ENCODE measurements around the gene MORC3.

MORC3 gene

DNA sequence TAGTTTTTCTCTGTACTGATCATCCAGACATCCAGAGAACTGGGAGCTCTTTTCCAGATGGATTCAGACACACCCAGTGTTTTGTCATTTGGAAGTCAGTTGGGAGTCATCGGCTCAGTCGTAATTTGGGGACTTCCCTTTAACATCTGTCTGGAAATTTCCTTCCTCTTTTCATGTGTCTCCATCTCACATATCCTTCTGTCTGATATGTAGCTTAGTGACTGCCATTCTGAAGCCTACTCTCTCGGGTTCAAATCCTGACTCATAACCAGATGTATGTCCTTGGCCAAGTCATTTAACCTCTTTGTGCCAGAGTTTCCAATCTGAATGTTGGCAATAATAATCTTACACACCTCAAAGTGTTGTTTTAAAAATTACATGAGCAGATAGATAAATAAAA lies 3.0 kb downstream of the MORC3 start:
- Histone ChIP-seq H3K4me1 (ENCODE audit: control insufficient read depth, insufficient read depth, low read length) (peaks cover 12% of the 10 kb centered on the region), H3K9me3 (ENCODE audit: control insufficient read depth, insufficient read depth, low read depth, low read length) (no peaks in the 10 kb centered on the region), H3K27ac (ENCODE audit: extremely low read depth, low read depth, low read length) (peak overlapping the region; percentile 88; the same call in 1 of the 2 replicates), H3K36me3 (ENCODE audit: control insufficient read depth in 2 of 2, insufficient read depth in 1 of 2, low read length in 2 of 2) (peaks cover 10 to 21% of the 10 kb centered on the region in 2 experiments; a peak in 2 of 3 replicates), H3K4me3 (ENCODE audit: low read depth, low read length) (no peak overlapping the region)
- CTCF ChIA-PET = interaction anchor here (0.6 to 3.8 kb wide), 8 partner anchors 8 to 1976 kb away, joined by 3 to 20 read pairs (median 4); no protein-coding TSS in a partner anchor
- TF ChIP-seq, protein P1, sequence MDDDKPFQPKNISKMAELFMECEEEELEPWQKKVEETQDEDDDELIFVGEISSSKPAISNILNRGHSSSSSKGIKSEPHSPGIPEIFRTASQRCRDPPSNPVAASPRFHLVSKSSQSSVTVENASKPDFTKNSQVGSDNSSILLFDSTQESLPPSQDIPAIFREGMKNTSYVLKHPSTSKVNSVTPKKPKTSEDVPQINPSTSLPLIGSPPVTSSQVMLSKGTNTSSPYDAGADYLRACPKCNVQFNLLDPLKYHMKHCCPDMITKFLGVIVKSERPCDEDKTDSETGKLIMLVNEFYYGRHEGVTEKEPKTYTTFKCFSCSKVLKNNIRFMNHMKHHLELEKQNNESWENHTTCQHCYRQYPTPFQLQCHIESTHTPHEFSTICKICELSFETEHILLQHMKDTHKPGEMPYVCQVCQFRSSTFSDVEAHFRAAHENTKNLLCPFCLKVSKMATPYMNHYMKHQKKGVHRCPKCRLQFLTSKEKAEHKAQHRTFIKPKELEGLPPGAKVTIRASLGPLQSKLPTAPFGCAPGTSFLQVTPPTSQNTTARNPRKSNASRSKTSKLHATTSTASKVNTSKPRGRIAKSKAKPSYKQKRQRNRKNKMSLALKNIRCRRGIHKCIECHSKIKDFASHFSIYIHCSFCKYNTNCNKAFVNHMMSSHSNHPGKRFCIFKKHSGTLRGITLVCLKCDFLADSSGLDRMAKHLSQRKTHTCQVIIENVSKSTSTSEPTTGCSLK (tag by site-specific recombination; IDR thresholded peaks at IDR 0.05) = no peak
- no peak for TF ChIP-seq ZNF785 (tag by site-specific recombination; IDR thresholded peaks at IDR 0.05)
- no peak for TF ChIP-seq KLF8 (tag by site-specific recombination; IDR thresholded peaks at IDR 0.05)
- no peak for TF ChIP-seq ZNF48 (tag by site-specific recombination; IDR thresholded peaks at IDR 0.05)
- no peak for TF ChIP-seq ZNF223 (tag by site-specific recombination; IDR thresholded peaks at IDR 0.05)
- TF ChIP-seq ZNF621 (tag by site-specific recombination; IDR thresholded peaks at IDR 0.05) = no peak
- no peak for TF ChIP-seq ZNF350 (tag by site-specific recombination; IDR thresholded peaks at IDR 0.05)
- TF ChIP-seq ZNF747 (tag by site-specific recombination; IDR thresholded peaks at IDR 0.05) = no peak
- no peak for TF ChIP-seq WT1 (tag by site-specific recombination; IDR thresholded peaks at IDR 0.05)
- no peak for TF ChIP-seq ZNF202 (tag by site-specific recombination; IDR thresholded peaks at IDR 0.05; ENCODE audit: borderline replicate concordance)
- TF ChIP-seq, protein P2, sequence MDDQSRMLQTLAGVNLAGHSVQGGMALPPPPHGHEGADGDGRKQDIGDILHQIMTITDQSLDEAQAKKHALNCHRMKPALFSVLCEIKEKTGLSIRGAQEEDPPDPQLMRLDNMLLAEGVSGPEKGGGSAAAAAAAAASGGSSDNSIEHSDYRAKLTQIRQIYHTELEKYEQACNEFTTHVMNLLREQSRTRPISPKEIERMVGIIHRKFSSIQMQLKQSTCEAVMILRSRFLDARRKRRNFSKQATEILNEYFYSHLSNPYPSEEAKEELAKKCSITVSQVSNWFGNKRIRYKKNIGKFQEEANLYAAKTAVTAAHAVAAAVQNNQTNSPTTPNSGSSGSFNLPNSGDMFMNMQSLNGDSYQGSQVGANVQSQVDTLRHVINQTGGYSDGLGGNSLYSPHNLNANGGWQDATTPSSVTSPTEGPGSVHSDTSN (CRISPR knock-in tag; IDR thresholded peaks at IDR 0.05) = no peak
- TF ChIP-seq ZNF302 (tag by site-specific recombination; IDR thresholded peaks at IDR 0.05; ENCODE audit: low read depth) = no peak
- TF ChIP-seq ZNF664 (tag by site-specific recombination; IDR thresholded peaks at IDR 0.05) = no peak
- no peak for TF ChIP-seq ZSCAN30 (tag by site-specific recombination; IDR thresholded peaks at IDR 0.05)
- TF ChIP-seq ZNF394 (tag by site-specific recombination; IDR thresholded peaks at IDR 0.05; ENCODE audit: borderline replicate concordance) = no peak
- no peak for TF ChIP-seq GLIS2 (tag by site-specific recombination; IDR thresholded peaks at IDR 0.05)
- no peak for TF ChIP-seq HOXD13 (CRISPR knock-in tag; IDR thresholded peaks at IDR 0.05; ENCODE audit: borderline replicate concordance)
- TF ChIP-seq ZNF221 (tag by site-specific recombination; IDR thresholded peaks at IDR 0.05; ENCODE audit: borderline replicate concordance) = no peak
- POLR2A ChIA-PET = interaction anchor here (1.0 kb wide), 1 partner anchor 167 kb away, joined by 3 read pairs; no protein-coding TSS in a partner anchor

DNA sequence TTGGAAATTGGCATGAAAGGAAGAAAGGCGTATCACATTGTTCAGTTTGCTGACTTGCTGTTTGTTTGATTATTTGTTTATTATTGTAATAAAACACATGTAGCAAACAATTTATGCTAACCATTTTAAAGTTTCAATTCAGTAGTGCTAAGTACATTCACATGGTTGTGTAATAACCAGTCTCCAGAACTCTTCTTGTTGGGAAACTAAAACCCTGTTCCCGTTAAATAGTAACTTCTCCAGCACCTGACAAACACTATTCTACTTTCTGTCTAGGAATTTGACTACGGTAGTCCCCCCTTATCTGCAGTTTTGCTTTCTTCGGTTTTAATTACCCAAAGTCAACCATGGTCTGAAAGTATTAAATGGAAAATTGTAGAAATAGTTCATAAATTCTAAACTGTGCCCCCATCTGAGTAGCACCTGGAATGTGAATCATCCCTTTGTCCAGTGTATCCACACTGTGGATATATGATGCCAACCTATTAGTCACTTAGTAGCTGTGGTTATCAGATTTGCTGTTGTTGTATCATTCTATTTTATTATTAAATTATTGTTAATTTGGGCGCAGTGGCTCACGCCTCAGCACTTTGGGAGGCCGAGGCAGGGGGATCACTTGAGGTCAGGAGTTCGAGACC lies 5.5 kb downstream of the MORC3 start:
- CTCF ChIA-PET = interaction anchor here (0.5 kb wide), 1 partner anchor 118 kb away, joined by 3 read pairs; no protein-coding TSS in a partner anchor

More for the DNA sequence above, 5.5 kb downstream of the MORC3 start:
- H3K36me3 ChIP-seq (ENCODE audit: control insufficient read depth in 2 of 2, insufficient read depth in 1 of 2, low read length in 2 of 2) = peaks cover 10 to 25% of the 10 kb centered on the region in 2 experiments; a peak in 2 of 3 replicates
- TF ChIP-seq, protein P3, sequence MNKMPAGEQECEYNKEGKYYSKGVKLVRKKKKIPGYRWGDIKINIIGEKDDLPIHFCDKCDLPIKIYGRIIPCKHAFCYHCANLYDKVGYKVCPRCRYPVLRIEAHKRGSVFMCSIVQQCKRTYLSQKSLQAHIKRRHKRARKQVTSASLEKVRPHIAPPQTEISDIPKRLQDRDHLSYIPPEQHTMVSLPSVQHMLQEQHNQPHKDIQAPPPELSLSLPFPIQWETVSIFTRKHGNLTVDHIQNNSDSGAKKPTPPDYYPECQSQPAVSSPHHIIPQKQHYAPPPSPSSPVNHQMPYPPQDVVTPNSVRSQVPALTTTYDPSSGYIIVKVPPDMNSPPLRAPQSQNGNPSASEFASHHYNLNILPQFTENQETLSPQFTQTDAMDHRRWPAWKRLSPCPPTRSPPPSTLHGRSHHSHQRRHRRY (tag by site-specific recombination; IDR thresholded peaks at IDR 0.05) = no peak
- TF ChIP-seq, protein P4, sequence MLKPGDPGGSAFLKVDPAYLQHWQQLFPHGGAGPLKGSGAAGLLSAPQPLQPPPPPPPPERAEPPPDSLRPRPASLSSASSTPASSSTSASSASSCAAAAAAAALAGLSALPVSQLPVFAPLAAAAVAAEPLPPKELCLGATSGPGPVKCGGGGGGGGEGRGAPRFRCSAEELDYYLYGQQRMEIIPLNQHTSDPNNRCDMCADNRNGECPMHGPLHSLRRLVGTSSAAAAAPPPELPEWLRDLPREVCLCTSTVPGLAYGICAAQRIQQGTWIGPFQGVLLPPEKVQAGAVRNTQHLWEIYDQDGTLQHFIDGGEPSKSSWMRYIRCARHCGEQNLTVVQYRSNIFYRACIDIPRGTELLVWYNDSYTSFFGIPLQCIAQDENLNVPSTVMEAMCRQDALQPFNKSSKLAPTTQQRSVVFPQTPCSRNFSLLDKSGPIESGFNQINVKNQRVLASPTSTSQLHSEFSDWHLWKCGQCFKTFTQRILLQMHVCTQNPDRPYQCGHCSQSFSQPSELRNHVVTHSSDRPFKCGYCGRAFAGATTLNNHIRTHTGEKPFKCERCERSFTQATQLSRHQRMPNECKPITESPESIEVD (tag by site-specific recombination; IDR thresholded peaks at IDR 0.05) = peak; percentile 45; the same call in 1 of the 2 replicates
- H3K4me3 ChIP-seq (ENCODE audit: low read depth, low read length) = no peak overlapping the region
- no peaks in the 10 kb centered on the region for H3K9me3 ChIP-seq (ENCODE audit: control insufficient read depth, insufficient read depth, low read depth, low read length)
- H3K4me1 ChIP-seq (ENCODE audit: control insufficient read depth, insufficient read depth, low read length) = peaks cover 18% of the 10 kb centered on the region
- POLR2A ChIA-PET = no interaction called here
- H3K27ac ChIP-seq (ENCODE audit: extremely low read depth, low read depth, low read length) = no peak overlapping the region
